Prostate gland (tissue), 2 donors: ENCODE data around the gene PTPRD. TPM values are rescaled to one million over a fixed set of nuclear protein-coding genes. Genes with fewer than 3 reads are reported as not detected.

ENCODE experiments used
- DNase-seq: peaks from one replicate; pipeline ENCODE4 v3.0.0-alpha.2; 2019; ENCODE audit warnings: low spot score
- H3K27ac ChIP-seq, 2 donors: fragments of 200-600 bp; sonication (generic); 2 replicates each; pipeline ENCODE4 v1.5.1; 2017 to 2019
- H3K27me3 ChIP-seq: fragments of 200-600 bp; sonication (generic); replicated peaks from 2 replicates; pipeline ENCODE4 v1.5.1; 2019; ENCODE audit not compliant: insufficient read depth
- H3K36me3 ChIP-seq, 2 donors: fragments of 200-600 bp; sonication (generic); 1 replicate in 1 of 2; 2 replicates in 1 of 2; pipeline versions ENCODE4 v1.5.1 to v1.8.1; 2017 to 2019
- H3K4me1 ChIP-seq: fragments of 200-600 bp; sonication (generic); replicated peaks from 2 replicates; pipeline ENCODE4 v1.5.1; 2019
- H3K4me3 ChIP-seq, 2 donors: fragments of 200-600 bp; sonication (generic); 2 replicates each; pipeline ENCODE4 v1.5.1; 2017 to 2019
- H3K9me3 ChIP-seq: fragments of 200-600 bp; sonication (generic); 2 replicates; pipeline ENCODE4 v1.5.1; 2017
- CTCF ChIP-seq, 4 experiments: fragments of 200-600 bp in 2 of 4; fragments of 450-650 bp in 2 of 4; sonication (generic) in 2 of 4; IDR thresholded peaks; 1 replicate in 3 of 4; 2 replicates in 1 of 4; pipeline ENCODE4 v1.5.1; 2016 to 2019; ENCODE audit warnings: antibody characterized with exemption in 4 of 4, mild to moderate bottlenecking in 2 of 4, moderate library complexity in 2 of 4
- POLR2A ChIP-seq: fragments of 450-650 bp; IDR thresholded peaks from one replicate; pipeline ENCODE4 v1.6.1; 2016; ENCODE audit warnings: antibody characterized with exemption, mild to moderate bottlenecking
- POLR2AphosphoS5 ChIP-seq: sonication (generic); formaldehyde crosslinking; IDR thresholded peaks from one replicate; pipeline ENCODE4 v1.6.1; 2017; ENCODE audit warnings: antibody characterized with exemption
- WGBS: methylation state at CpG from one replicate; pipeline ENCODE4 v1.1.5; 2018; 5-methylcytosine and 5-hydroxymethylcytosine counted together
- intact Hi-C: fragments of 100-400 bp; cut with DNase I; formaldehyde crosslinking; loops from one replicate; pipeline ENCODE4 v1.14.2; 2022
- total RNA-seq, 2 donors: library from RNA; depleted of rRNA; stranded (reverse); fragments of >200 nt; gene quantifications; one replicate each; pipeline ENCODE4 v1.1.0, GENCODE V29; 2016

The PTPRD gene
- total RNA-seq, 2 donors from 2014 or later: 5.8 to 23.1 TPM

- H3K36me3 ChIP-seq: no peaks in the 10 kb centered on the region
- WGBS: 80% methylated on average over 4 of the region's 4 CpGs
- no peaks in the 10 kb centered on the region for H3K9me3 ChIP-seq
- no peak overlapping the region for H3K4me3 ChIP-seq
- H3K27me3 ChIP-seq: no peaks in the 10 kb centered on the region
- intact Hi-C loops: loop anchor here (2.0 kb wide), 1 partner anchor 187 kb away; no protein-coding TSS in a partner anchor
- DNase-seq: no peak
- no peak overlapping the region for H3K27ac ChIP-seq
- H3K4me1 ChIP-seq: no peaks in the 10 kb centered on the region
- TF ChIP-seq POLR2AphosphoS5: no peak
- no peak for TF ChIP-seq CTCF (IDR thresholded peaks at IDR 0.05)
- no peak for TF ChIP-seq POLR2A
Measured at GRCh38 chr9:9605681-9606080, 1007.1 kb downstream of the PTPRD start.

GRCh38 chr9:9603345-9603744 lies 1009.5 kb downstream of the PTPRD start:
- intact Hi-C loops: no loop called here
- no peaks in the 10 kb centered on the region for H3K36me3 ChIP-seq
- no peak for TF ChIP-seq CTCF (IDR thresholded peaks at IDR 0.05)
- TF ChIP-seq POLR2AphosphoS5: no peak
- no peak for TF ChIP-seq POLR2A
- 83% methylated on average over 2 of the region's 2 CpGs for WGBS
- no peak overlapping the region for H3K27ac ChIP-seq
- H3K27me3 ChIP-seq: no peaks in the 10 kb centered on the region
- no peaks in the 10 kb centered on the region for H3K9me3 ChIP-seq
- H3K4me3 ChIP-seq: no peak overlapping the region
- DNase-seq: no peak
- H3K4me1 ChIP-seq: no peaks in the 10 kb centered on the region

- intact Hi-C loops: no loop called here
- 83% methylated on average over 1 of the region's 1 CpG for WGBS
- DNase-seq: no peak
- Histone ChIP-seq H3K27ac (no peak overlapping the region), H3K36me3 (no peaks in the 10 kb centered on the region), H3K27me3 (no peaks in the 10 kb centered on the region), H3K4me3 (no peak overlapping the region), H3K9me3 (no peaks in the 10 kb centered on the region), H3K4me1 (no peaks in the 10 kb centered on the region)
- no peak for TF ChIP-seq CTCF (IDR thresholded peaks at IDR 0.05)
- TF ChIP-seq POLR2A: no peak
- no peak for TF ChIP-seq POLR2AphosphoS5
Measured at GRCh38 chr9:9598723-9599122, 1014.1 kb downstream of the PTPRD start.

- TF ChIP-seq CTCF (IDR thresholded peaks at IDR 0.05): no peak
- TF ChIP-seq POLR2AphosphoS5: no peak
- TF ChIP-seq POLR2A: no peak
- WGBS: 72% methylated on average over 2 of the region's 2 CpGs
- H3K9me3 ChIP-seq: no peaks in the 10 kb centered on the region
- no peak overlapping the region for H3K4me3 ChIP-seq
- no peaks in the 10 kb centered on the region for H3K27me3 ChIP-seq
- no peak overlapping the region for H3K27ac ChIP-seq
- H3K4me1 ChIP-seq: no peaks in the 10 kb centered on the region
- no peaks in the 10 kb centered on the region for H3K36me3 ChIP-seq
- intact Hi-C loops: no loop called here
- DNase-seq: no peak
Measured at GRCh38 chr9:9592104-9592503, 1020.7 kb downstream of the PTPRD start.

- H3K4me3 ChIP-seq: no peak overlapping the region
- H3K9me3 ChIP-seq: no peaks in the 10 kb centered on the region
- no peaks in the 10 kb centered on the region for H3K27me3 ChIP-seq
- H3K4me1 ChIP-seq: no peaks in the 10 kb centered on the region
- TF ChIP-seq POLR2A: no peak
- TF ChIP-seq CTCF (IDR thresholded peaks at IDR 0.05): no peak
- TF ChIP-seq POLR2AphosphoS5: no peak
- no peak for DNase-seq
- no peaks in the 10 kb centered on the region for H3K36me3 ChIP-seq
- H3K27ac ChIP-seq: no peak overlapping the region
- 62% methylated on average over 2 of the region's 2 CpGs for WGBS
- intact Hi-C loops: no loop called here
Measured at GRCh38 chr9:9585920-9586319, 1026.9 kb downstream of the PTPRD start.
